ENCODE measurements around the gene SOX15.

DNA sequence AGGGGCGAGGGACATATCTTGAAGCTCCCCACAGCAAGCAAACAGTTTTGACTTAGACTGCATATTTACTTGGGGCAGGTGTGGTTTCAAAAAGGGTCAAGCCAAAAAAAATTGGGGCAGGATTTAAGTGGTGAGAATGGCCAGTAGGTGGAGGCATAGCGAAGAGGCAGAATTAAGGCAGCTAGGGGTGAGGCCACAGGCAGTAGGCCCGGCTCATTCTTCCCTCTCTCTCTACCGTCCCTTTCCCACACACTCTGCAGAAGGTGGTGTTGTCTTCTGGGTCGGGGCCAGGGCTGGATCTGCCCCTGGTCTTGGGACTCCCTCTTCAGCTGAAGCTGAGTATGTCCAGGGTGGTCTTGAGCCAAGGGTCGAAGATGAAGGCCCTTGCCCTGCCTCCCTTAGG is 42.6 kb upstream of the SOX15 start:
- TF ChIP-seq CTCF (conservative IDR thresholded peaks at IDR 0.05; ENCODE audit: low read depth, low read length): peak; percentile 64
- TF ChIP-seq CEBPB (IDR thresholded peaks at IDR 0.05; ENCODE audit: low read depth, low read length): no peak
- peak; percentile 34 for TF ChIP-seq SMC3 (IDR thresholded peaks at IDR 0.05; ENCODE audit: low read depth, low read length)
